ENCODE data around the gene PDZD2. TPM values are rescaled to one million over a fixed set of nuclear protein-coding genes. Genes with fewer than 3 reads are reported as not detected.
"Not testable (repeated sequence)": the region's sequence is repeated elsewhere in the genome, so short reads cannot be mapped to it uniquely, and the experiment has no call there.

PDZD2 gene
- total RNA-seq, 1 donor from 2014 or later, result 70.9 TPM

DNA sequence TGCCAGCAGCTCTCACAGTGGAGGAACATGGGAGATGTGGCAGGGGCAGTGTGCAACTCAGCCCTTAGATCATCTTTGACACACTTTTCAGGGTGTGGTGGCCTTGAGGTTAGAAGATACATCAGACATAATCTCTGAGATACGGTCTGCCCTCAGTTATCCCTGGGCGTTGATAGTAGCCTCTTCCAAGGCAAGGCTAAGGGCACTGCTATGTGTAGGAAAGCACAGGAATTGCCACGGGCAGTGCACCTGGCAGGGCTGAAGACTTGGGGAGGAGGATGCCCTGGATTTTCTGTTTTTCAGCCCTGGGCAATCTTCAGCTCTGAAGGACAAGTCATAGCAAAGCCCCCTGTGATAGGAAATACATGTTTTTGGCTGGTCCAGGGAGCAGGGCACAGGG is 328.5 kb downstream of the PDZD2 start:
- Histone ChIP-seq H3K4me1 (peaks cover 15% of the 10 kb centered on the region), H3K36me3 (no peaks in the 10 kb centered on the region), H3K27ac (no peak overlapping the region), H3K9me3 (no peaks in the 10 kb centered on the region), H3K4me3 (no peak overlapping the region), H3K27me3 (no peaks in the 10 kb centered on the region)
- intact Hi-C loops (cut with DNase I), result no loop called here
- DNase-seq (no peak), ATAC-seq (no peak)
- TF ChIP-seq, protein P1, sequence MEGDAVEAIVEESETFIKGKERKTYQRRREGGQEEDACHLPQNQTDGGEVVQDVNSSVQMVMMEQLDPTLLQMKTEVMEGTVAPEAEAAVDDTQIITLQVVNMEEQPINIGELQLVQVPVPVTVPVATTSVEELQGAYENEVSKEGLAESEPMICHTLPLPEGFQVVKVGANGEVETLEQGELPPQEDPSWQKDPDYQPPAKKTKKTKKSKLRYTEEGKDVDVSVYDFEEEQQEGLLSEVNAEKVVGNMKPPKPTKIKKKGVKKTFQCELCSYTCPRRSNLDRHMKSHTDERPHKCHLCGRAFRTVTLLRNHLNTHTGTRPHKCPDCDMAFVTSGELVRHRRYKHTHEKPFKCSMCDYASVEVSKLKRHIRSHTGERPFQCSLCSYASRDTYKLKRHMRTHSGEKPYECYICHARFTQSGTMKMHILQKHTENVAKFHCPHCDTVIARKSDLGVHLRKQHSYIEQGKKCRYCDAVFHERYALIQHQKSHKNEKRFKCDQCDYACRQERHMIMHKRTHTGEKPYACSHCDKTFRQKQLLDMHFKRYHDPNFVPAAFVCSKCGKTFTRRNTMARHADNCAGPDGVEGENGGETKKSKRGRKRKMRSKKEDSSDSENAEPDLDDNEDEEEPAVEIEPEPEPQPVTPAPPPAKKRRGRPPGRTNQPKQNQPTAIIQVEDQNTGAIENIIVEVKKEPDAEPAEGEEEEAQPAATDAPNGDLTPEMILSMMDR (IDR thresholded peaks at IDR 0.05), result no peak

DNA sequence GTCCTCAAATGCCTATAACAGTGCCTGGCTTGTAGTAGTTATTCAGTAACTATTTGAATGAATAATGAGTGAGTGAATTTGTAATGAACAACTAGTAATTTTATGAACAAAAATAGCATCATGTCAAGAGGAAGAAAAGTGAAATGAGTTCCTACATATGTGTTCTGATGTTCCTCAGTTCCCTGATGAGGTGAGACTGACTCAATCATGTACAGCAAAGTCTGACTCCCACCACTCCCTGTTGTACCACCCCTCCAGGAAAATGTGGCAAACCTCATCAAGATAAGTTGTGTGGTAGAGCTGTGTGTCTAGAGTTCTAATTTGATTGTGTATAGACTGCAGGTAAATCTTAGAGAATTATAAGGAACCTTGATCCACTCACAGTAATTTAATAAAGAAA is 333.6 kb downstream of the PDZD2 start:
- no peak overlapping the region for H3K4me3 ChIP-seq
- no peaks in the 10 kb centered on the region for H3K4me1 ChIP-seq
- H3K9me3 ChIP-seq, result no peaks in the 10 kb centered on the region
- no peak for DNase-seq
- intact Hi-C loops (cut with DNase I), result no loop called here
- TF ChIP-seq, protein P1 (IDR thresholded peaks at IDR 0.05), result no peak
- ATAC-seq, result no peak
- H3K36me3 ChIP-seq, result no peaks in the 10 kb centered on the region
- no peak overlapping the region for H3K27ac ChIP-seq
- H3K27me3 ChIP-seq, result no peaks in the 10 kb centered on the region

DNA sequence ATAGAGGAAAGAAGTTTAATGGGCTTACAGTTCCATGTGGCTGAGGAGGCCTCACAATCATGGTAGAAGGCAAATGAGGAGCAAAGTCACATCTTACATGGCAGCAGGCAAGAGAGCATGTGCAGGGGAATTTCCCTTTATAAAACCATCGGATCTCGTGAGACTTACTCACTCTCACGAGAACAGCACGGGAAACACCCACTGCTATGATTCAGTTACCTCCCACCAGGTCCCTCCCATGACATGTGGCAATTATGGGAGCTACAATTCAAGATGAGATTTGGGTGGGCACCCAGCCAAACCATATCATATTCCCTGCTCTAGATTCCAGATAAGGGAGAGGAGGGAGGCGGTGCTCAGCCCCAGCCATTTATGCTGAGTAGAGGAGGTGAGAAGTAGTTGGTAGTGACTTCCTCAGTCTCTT is 336.3 kb downstream of the PDZD2 start:
- H3K4me3 ChIP-seq; ATAC-seq; H3K9me3 ChIP-seq; H3K4me1 ChIP-seq; H3K27ac ChIP-seq; intact Hi-C loops (cut with DNase I); DNase-seq; H3K27me3 ChIP-seq; H3K36me3 ChIP-seq: not testable (repeated sequence)

DNA sequence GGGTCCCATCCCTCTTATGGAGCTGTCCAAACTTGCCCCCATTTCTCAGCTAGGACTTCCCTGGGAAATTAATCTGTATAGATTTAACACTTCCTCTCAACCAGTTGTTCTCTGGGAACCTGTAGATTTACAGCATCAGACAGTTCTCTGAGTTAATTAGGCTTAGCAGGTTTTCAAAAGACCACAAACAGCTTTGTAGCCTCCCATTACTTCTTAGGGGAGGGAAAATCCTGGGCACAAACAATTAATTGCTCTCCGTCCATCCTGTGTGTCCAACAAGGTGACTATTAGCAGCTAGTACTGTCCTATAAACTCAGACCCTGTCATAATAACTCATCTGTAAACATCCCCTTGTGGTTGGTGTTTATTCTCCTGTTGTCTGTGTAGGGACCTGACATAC is 337.2 kb downstream of the PDZD2 start:
- H3K27me3 ChIP-seq, result no peaks in the 10 kb centered on the region
- no peaks in the 10 kb centered on the region for H3K9me3 ChIP-seq
- no peak overlapping the region for H3K4me3 ChIP-seq
- DNase-seq (no peak), ATAC-seq (no peak)
- no peak overlapping the region for H3K27ac ChIP-seq
- H3K36me3 ChIP-seq, result no peaks in the 10 kb centered on the region
- no peaks in the 10 kb centered on the region for H3K4me1 ChIP-seq
- intact Hi-C loops (cut with DNase I), result no loop called here
- TF ChIP-seq, protein P1 (IDR thresholded peaks at IDR 0.05), result no peak

DNA sequence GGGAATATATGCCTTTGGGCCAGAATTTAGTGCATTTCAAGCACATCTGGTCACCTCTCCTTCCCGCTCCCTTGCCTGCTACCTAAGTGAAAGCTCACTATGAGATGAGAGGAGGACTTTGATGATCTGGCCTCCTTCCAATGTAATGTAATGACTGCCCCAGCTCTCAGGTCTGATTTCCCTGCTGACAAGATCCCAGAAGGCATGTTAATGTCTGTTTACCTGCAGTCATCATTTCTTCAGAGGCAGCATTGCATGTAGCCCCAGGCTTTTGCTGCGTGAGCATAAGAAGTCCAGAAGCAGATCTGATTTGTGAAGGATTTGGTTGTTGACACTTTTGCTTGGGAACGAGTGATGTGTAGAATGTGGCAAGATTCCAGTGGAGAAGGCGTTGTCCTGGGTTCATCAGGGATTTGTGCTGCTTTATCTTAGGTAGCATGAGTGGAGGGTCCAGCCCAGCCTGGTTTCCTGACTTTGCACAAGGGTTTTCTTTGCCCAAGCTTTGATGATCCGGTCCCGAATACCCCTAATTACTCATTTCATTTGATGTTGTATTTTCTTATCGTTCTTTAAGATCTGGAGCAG is 342.5 kb downstream of the PDZD2 start:
- Histone ChIP-seq H3K4me1 (peaks cover 14% of the 10 kb centered on the region), H3K27ac (no peak overlapping the region), H3K9me3 (no peaks in the 10 kb centered on the region), H3K4me3 (no peak overlapping the region), H3K27me3 (no peaks in the 10 kb centered on the region), H3K36me3 (no peaks in the 10 kb centered on the region)
- ATAC-seq (no peak), DNase-seq (no peak)
- TF ChIP-seq, protein P1 (IDR thresholded peaks at IDR 0.05), result no peak
- intact Hi-C loops (cut with DNase I), result no loop called here

DNA sequence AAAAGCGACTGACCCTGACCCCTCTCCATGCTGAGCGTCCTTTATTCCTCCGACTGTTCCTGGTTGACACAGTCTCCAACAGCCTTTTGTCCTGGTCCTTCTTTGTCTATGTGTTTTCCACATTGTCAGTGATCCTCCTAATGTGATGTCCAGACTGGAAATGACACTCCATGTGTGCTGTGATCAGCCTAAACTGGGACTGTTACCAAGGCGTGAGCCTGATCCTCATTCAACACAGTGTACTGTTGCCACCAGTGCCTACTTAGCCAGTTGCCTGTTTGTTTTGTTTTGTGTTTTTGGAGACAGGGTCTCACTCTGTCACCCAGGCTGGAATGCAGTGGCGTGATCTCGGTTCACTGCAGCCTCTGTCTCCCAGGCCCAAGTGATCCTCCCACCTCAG is 343.1 kb downstream of the PDZD2 start:
- TF ChIP-seq, protein P1 (IDR thresholded peaks at IDR 0.05), result no peak
- Histone ChIP-seq H3K36me3 (no peaks in the 10 kb centered on the region), H3K4me3 (no peak overlapping the region), H3K4me1 (peaks cover 14% of the 10 kb centered on the region), H3K9me3 (no peaks in the 10 kb centered on the region), H3K27ac (no peak overlapping the region), H3K27me3 (no peaks in the 10 kb centered on the region)
- no peak for ATAC-seq
- intact Hi-C loops (cut with DNase I), result no loop called here
- DNase-seq, result no peak

Measured in upper lobe of right lung (tissue), 1 donor.